Upper lobe of right lung (tissue), 1 donor: ENCODE measurements around the gene MEG3. TPM values are rescaled to one million over a fixed set of nuclear protein-coding genes. Genes with fewer than 3 reads are reported as not detected.

ENCODE experiments used
- ATAC-seq: fragments of 200-7000 bp; cut with Tn5 transposase; one replicate; pipeline ENCODE4 v1.9.1; 2020; ENCODE audit warnings: mild to moderate bottlenecking, moderate library complexity
- DNase-seq: peaks from one replicate; pipeline ENCODE4 v3.0.0-alpha.2; 2020
- H3K27ac ChIP-seq: fragments of 200-600 bp; one replicate; pipeline ENCODE4 v1.8.0; 2022
- H3K27me3 ChIP-seq: fragments of 200-600 bp; one replicate; pipeline ENCODE4 v1.8.0; 2022; ENCODE audit warnings: mild to moderate bottlenecking
- H3K36me3 ChIP-seq: fragments of 200-600 bp; one replicate; pipeline ENCODE4 v1.8.0; 2022
- H3K4me1 ChIP-seq: fragments of 200-600 bp; one replicate; pipeline ENCODE4 v1.8.0; 2022
- H3K4me3 ChIP-seq: fragments of 200-600 bp; one replicate; pipeline ENCODE4 v1.8.0; 2022; ENCODE audit warnings: mild to moderate bottlenecking
- H3K9me3 ChIP-seq: fragments of 200-600 bp; one replicate; pipeline ENCODE4 v1.8.0; 2022
- CTCF ChIP-seq: fragments of 200-600 bp; IDR thresholded peaks from one replicate; pipeline ENCODE4 v1.8.0; 2022; ENCODE audit warnings: antibody characterized with exemption
- intact Hi-C: fragments of 100-400 bp; cut with DNase I; formaldehyde crosslinking; loops from one replicate; pipeline ENCODE4 v1.11.0; 2022
- total RNA-seq: library from RNA; stranded (reverse); fragmentation: NEBNext Ultra II Directional; extraction: Animal tissue kit (Norgen Biotek cat#: 25700); gene quantifications from one replicate; pipeline ENCODE4 v1.2.1, GENCODE V29; 2021
- donor health status: DM: no; HTN: yes; CAD: no; lungs with severe emphysema.

The MEG3 gene
- total RNA-seq, 1 donor from 2014 or later = 15.6 TPM

GRCh38 chr14:100782516-100783320 is 43.2 kb upstream of the MEG3 start:
- intact Hi-C loops = no loop called here
- Histone ChIP-seq H3K27me3 (no peaks in the 10 kb centered on the region), H3K9me3 (no peaks in the 10 kb centered on the region), H3K36me3 (no peaks in the 10 kb centered on the region), H3K27ac (no peak overlapping the region), H3K4me3 (no peak overlapping the region), H3K4me1 (no peaks in the 10 kb centered on the region)
- TF ChIP-seq CTCF = no peak
- ATAC-seq = no peak
- DNase-seq = peak; percentile 40

GRCh38 chr14:100783630-100784370 is 42.1 kb upstream of the MEG3 start:
- no peak for ATAC-seq
- no peak for TF ChIP-seq CTCF
- no peaks in the 10 kb centered on the region for H3K27me3 ChIP-seq
- no peaks in the 10 kb centered on the region for H3K4me1 ChIP-seq
- no peaks in the 10 kb centered on the region for H3K9me3 ChIP-seq
- H3K4me3 ChIP-seq = no peak overlapping the region
- no peak overlapping the region for H3K27ac ChIP-seq
- DNase-seq = peak; percentile 55
- intact Hi-C loops = no loop called here
- H3K36me3 ChIP-seq = no peaks in the 10 kb centered on the region

GRCh38 chr14:100784523-100785337 is 41.2 kb upstream of the MEG3 start:
- DNase-seq (peak; percentile 51), ATAC-seq (no peak)
- Histone ChIP-seq H3K9me3 (no peaks in the 10 kb centered on the region), H3K27me3 (no peaks in the 10 kb centered on the region), H3K27ac (no peak overlapping the region), H3K36me3 (no peaks in the 10 kb centered on the region), H3K4me1 (no peaks in the 10 kb centered on the region), H3K4me3 (no peak overlapping the region)
- intact Hi-C loops = no loop called here
- no peak for TF ChIP-seq CTCF

- no peak for ATAC-seq
- Histone ChIP-seq H3K27ac (no peak overlapping the region), H3K4me3 (no peak overlapping the region), H3K36me3 (no peaks in the 10 kb centered on the region), H3K9me3 (no peaks in the 10 kb centered on the region), H3K27me3 (no peaks in the 10 kb centered on the region), H3K4me1 (no peaks in the 10 kb centered on the region)
- DNase-seq = no peak
- no peak for TF ChIP-seq CTCF
- intact Hi-C loops = no loop called here
These were observed 40.6 kb upstream of the MEG3 start for GRCh38 chr14:100785338-100785615.

- ATAC-seq = no peak
- no peaks in the 10 kb centered on the region for H3K4me1 ChIP-seq
- DNase-seq = no peak
- peaks cover under 1% of the 10 kb centered on the region for H3K27me3 ChIP-seq
- no peak overlapping the region for H3K4me3 ChIP-seq
- no peaks in the 10 kb centered on the region for H3K9me3 ChIP-seq
- TF ChIP-seq CTCF = no peak
- intact Hi-C loops = no loop called here
- H3K36me3 ChIP-seq = no peaks in the 10 kb centered on the region
- no peak overlapping the region for H3K27ac ChIP-seq
These were observed 40.3 kb upstream of the MEG3 start for GRCh38 chr14:100785626-100786025.
